SU-DHL-6 (cell line): ENCODE measurements around the gene ZSCAN22.

Experiments used
- H2AFZ ChIP-seq: fragments of 200-600 bp; sonication (generic); 2 replicates; pipeline ENCODE4 v1.6.1; 2014; ENCODE audit warnings: low read depth, mild to moderate bottlenecking, moderate library complexity, mixed read lengths, antibody characterized with exemption, low read length; ENCODE audit not compliant: severe bottlenecking
- H3F3A ChIP-seq: fragments of 200-600 bp; shearing (Covaris generic); 2 replicates; pipeline ENCODE4 v1.6.0; 2016; ENCODE audit warnings: antibody characterized with exemption, mild to moderate bottlenecking; ENCODE audit not compliant: insufficient read depth
- H3K27ac ChIP-seq: fragments of 200-600 bp; sonication (generic); 2 replicates; pipeline ENCODE4 v1.5.1; 2016; ENCODE audit warnings: low read depth, mild to moderate bottlenecking, low read length, moderate library complexity, mixed read lengths
- H3K27me3 ChIP-seq: fragments of 200-600 bp; sonication (generic), shearing (Covaris generic); 2 replicates; pipeline ENCODE4 v1.6.0; 2014; ENCODE audit warnings: mild to moderate bottlenecking, low read length
- H3K36me3 ChIP-seq: fragments of 200-600 bp; sonication (generic); 2 replicates; pipeline ENCODE4 v1.6.1; 2014; ENCODE audit warnings: mild to moderate bottlenecking, low read length, mixed read lengths
- H3K4me2 ChIP-seq: fragments of 300-600, 200-600 bp; shearing (Covaris generic), sonication (generic); 2 replicates; pipeline ENCODE4 v1.6.0; 2014; ENCODE audit warnings: low read length, low read depth, mild to moderate bottlenecking; ENCODE audit not compliant: poor library complexity, severe bottlenecking
- H3K4me3 ChIP-seq: fragments of 200-600 bp; sonication (generic); 2 replicates; pipeline ENCODE4 v1.5.1; 2014; ENCODE audit warnings: antibody characterized with exemption, low read length, mild to moderate bottlenecking, mixed read lengths; ENCODE audit not compliant: insufficient read depth, poor library complexity, severe bottlenecking
- H3K79me2 ChIP-seq: fragments of 200-600 bp; sonication (generic); 2 replicates; pipeline ENCODE4 v1.6.1; 2014; ENCODE audit warnings: mild to moderate bottlenecking, low read length, moderate library complexity; ENCODE audit not compliant: insufficient read depth
- H3K9ac ChIP-seq: fragments of 200-600 bp; sonication (generic); 2 replicates; pipeline ENCODE4 v1.7.0; 2014; ENCODE audit warnings: mild to moderate bottlenecking, low read length
- H3K9me2 ChIP-seq: fragments of 200-600 bp; sonication (generic); replicated peaks from 2 replicates; pipeline ENCODE4 v1.6.1; 2014; ENCODE audit warnings: low read length; ENCODE audit not compliant: insufficient read depth
- H3K9me3 ChIP-seq: fragments of 200-600 bp; sonication (generic); 2 replicates; pipeline ENCODE4 v1.6.1; 2014; ENCODE audit warnings: low read length, mixed read lengths; ENCODE audit not compliant: insufficient read depth
- H4K20me1 ChIP-seq: fragments of 200-600 bp; sonication (generic); 2 replicates; pipeline ENCODE4 v1.6.1; 2014; ENCODE audit warnings: low read depth, mild to moderate bottlenecking, antibody characterized with exemption, low read length, moderate library complexity, mixed read lengths
- EZH2phosphoT487 ChIP-seq: fragments of 200-600 bp; sonication (generic), shearing (Covaris generic); conservative IDR thresholded peaks from 2 replicates; pipeline ENCODE4 v1.6.1; 2018; ENCODE audit warnings: mild to moderate bottlenecking, antibody characterized with exemption, low read length, moderate library complexity, mixed read lengths
- TF ChIP-seq, protein P1 (sequence below): fragments of 200-600 bp; sonication (generic); IDR thresholded peaks from one replicate; pipeline ENCODE4 v1.5.1; 2017; ENCODE audit warnings: antibody characterized with exemption, mild to moderate bottlenecking, low read length, moderate library complexity; ENCODE audit not compliant: insufficient read depth, poor library complexity, severe bottlenecking

Gene ZSCAN22

DNA sequence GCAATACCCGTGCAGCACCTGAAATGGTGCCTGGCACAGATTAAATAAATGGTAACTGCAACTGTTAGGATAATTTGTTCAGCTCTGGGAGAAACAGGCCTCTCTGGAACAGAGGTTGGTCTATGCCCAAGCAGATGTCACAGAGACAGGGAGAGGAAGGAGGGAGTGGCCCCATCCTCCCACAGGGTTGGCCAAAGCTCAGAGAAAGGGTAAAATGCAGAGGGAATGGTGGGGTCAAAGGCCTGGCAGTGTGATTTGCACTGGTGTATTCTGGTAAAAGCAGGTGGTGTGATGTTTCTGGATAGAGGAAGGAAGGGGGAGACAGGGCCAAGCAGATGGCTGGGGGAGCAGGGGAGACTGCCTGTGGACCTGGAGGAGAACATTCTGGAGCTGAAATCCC lies 9.4 kb downstream of the ZSCAN22 start:
- H3K9ac ChIP-seq, result no peak overlapping the region
- H3K36me3 ChIP-seq, result no peaks in the 10 kb centered on the region
- no peaks in the 10 kb centered on the region for H3F3A ChIP-seq
- no peak overlapping the region for H2AFZ ChIP-seq
- TF ChIP-seq, protein P1, sequence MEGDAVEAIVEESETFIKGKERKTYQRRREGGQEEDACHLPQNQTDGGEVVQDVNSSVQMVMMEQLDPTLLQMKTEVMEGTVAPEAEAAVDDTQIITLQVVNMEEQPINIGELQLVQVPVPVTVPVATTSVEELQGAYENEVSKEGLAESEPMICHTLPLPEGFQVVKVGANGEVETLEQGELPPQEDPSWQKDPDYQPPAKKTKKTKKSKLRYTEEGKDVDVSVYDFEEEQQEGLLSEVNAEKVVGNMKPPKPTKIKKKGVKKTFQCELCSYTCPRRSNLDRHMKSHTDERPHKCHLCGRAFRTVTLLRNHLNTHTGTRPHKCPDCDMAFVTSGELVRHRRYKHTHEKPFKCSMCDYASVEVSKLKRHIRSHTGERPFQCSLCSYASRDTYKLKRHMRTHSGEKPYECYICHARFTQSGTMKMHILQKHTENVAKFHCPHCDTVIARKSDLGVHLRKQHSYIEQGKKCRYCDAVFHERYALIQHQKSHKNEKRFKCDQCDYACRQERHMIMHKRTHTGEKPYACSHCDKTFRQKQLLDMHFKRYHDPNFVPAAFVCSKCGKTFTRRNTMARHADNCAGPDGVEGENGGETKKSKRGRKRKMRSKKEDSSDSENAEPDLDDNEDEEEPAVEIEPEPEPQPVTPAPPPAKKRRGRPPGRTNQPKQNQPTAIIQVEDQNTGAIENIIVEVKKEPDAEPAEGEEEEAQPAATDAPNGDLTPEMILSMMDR, result no peak
- H3K27me3 ChIP-seq, result no peaks in the 10 kb centered on the region
- H3K4me2 ChIP-seq, result no peak overlapping the region
- no peaks in the 10 kb centered on the region for H3K9me3 ChIP-seq
- no peaks in the 10 kb centered on the region for H3K9me2 ChIP-seq
- no peaks in the 10 kb centered on the region for H4K20me1 ChIP-seq
- no peak overlapping the region for H3K4me3 ChIP-seq
- 0 out of 2 replicates have a peak, but pooled peaks cover 4% of the 10 kb centered on the region for H3K79me2 ChIP-seq
- H3K27ac ChIP-seq, result no peak overlapping the region

DNA sequence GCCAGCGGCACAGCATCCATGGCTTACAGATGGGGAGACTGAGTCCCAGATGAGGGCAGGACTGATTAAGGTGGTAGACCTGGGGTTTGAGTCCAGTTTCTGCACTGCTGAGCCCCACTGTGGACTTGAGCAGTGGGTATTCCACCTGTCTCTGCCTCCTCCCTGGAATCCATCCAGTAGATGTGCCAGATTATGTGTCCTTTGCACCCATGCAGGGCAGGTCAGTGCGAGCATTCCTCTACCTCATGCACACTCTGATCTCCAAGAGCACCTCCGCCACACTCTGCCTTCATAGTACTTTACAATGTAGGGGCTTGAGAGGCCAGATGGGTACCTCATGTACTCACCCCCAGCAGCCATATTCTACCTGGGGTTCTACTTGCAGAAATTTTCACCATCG lies 10.0 kb downstream of the ZSCAN22 start:
- Histone ChIP-seq H3F3A (no peaks in the 10 kb centered on the region), H3K79me2 (0 out of 2 replicates have a peak, but pooled peaks cover 4% of the 10 kb centered on the region), H3K27me3 (no peaks in the 10 kb centered on the region), H3K4me3 (no peak overlapping the region), H3K36me3 (no peaks in the 10 kb centered on the region), H3K9ac (no peak overlapping the region), H3K9me3 (no peaks in the 10 kb centered on the region), H3K4me2 (no peak overlapping the region), H3K9me2 (no peaks in the 10 kb centered on the region), H4K20me1 (no peaks in the 10 kb centered on the region), H3K27ac (no peak overlapping the region), H2AFZ (no peak overlapping the region)
- TF ChIP-seq, protein P1, result no peak
- no peak for TF ChIP-seq EZH2phosphoT487

DNA sequence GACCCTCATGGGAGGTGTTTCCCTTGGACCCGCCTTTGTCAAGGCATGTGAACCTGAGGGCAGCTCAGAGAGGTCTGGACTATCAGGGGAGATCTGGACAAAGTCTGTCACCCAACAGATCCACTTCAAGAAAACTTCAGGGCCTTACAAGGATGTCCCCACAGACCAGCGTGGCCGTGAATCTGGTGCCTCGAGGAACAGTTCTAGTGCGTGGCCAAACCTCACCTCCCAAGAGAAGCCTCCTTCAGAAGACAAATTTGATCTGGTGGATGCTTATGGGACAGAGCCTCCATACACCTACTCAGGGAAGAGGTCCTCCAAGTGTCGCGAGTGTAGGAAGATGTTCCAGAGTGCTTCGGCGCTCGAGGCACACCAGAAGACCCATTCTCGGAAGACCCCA lies 11.5 kb downstream of the ZSCAN22 start:
- H3K9me2 ChIP-seq, result no peaks in the 10 kb centered on the region
- H3K27ac ChIP-seq, result no peak overlapping the region
- H3K4me2 ChIP-seq, result no peak overlapping the region
- no peaks in the 10 kb centered on the region for H3K27me3 ChIP-seq
- TF ChIP-seq, protein P1, result no peak
- no peak for TF ChIP-seq EZH2phosphoT487
- H3F3A ChIP-seq, result no peaks in the 10 kb centered on the region
- no peak overlapping the region for H3K4me3 ChIP-seq
- no peaks in the 10 kb centered on the region for H3K36me3 ChIP-seq
- H3K9ac ChIP-seq, result no peak overlapping the region
- no peak overlapping the region for H2AFZ ChIP-seq
- no peaks in the 10 kb centered on the region for H4K20me1 ChIP-seq
- H3K9me3 ChIP-seq, result no peaks in the 10 kb centered on the region
- 0 out of 2 replicates have a peak, but pooled peaks cover under 1% of the 10 kb centered on the region for H3K79me2 ChIP-seq
